ENCODE results near the gene RAB3A. TPM values are rescaled to one million over a fixed set of nuclear protein-coding genes. Genes with fewer than 3 reads are reported as not detected.
A peak's percentile ranks its signal among the peaks of the same experiment; 100 is the strongest.

RAB3A gene
- total RNA-seq, 1 experiment from 2014 or later: 10.6 TPM

DNA sequence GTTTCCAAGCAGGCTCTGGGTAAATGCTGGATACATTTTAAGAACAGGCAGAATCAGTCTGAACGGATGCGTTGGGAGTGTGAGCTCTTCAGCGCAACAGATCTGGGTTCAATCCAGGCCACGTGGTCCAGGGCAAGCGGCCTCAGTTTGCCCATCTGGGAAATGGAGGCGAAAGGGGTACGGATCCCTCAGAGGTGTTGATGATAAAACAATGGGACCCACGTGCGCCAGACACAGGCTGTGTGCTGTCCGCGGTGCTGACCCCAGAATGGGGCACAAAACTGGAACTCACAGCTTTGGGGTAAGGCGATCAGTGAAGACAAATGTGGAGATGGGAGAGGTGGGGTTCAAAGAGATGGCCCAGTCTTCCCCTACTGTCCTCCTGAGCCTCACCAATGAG lies 35.5 kb upstream of the RAB3A start:
- BruUV-seq (replicated peaks): no TSS peak
- ATAC-seq (no peak), DNase-seq (ENCODE audit: low read depth, low spot score) (no peak)
- no peaks in the 10 kb centered on the region for H4K20me1 ChIP-seq (ENCODE audit: insufficient read depth)
- H3K9me2 ChIP-seq (ENCODE audit: insufficient read depth): no peaks in the 10 kb centered on the region
- ChIA-PET CTCF (no interaction called here), RAD21 (ENCODE audit: low non-redundant PET in 1 of 2, low total read pairs in 2 of 2, uncharacterized antibody in 2 of 2, unreplicated experiment in 2 of 2) (no interaction called here), POLR2A (no interaction called here)
- H3K79me2 ChIP-seq (ENCODE audit: insufficient read depth, low read length): no peaks in the 10 kb centered on the region
- H3K9me3 ChIP-seq (ENCODE audit: control insufficient read depth in 1 of 2, insufficient read depth in 1 of 2, low read depth in 1 of 2, low read length in 2 of 2): no peaks in the 10 kb centered on the region
- H3K36me3 ChIP-seq (ENCODE audit: control insufficient read depth in 1 of 2, insufficient read depth in 2 of 2, low read length in 2 of 2): no peaks in the 10 kb centered on the region
- no peak overlapping the region for H3K4me3 ChIP-seq (replicated peaks in 1 of 2; ENCODE audit: low read depth in 1 of 2, low read length in 2 of 2)
- no peak overlapping the region for H3K4me2 ChIP-seq (ENCODE audit: low read length)
- no peak overlapping the region for H3K27ac ChIP-seq (ENCODE audit: low read depth, low read length)
- H3K27me3 ChIP-seq (ENCODE audit: insufficient read depth, low read length): peaks cover 5% of the 10 kb centered on the region; the same call in 1 of the 2 replicates
- no peak overlapping the region for H2AFZ ChIP-seq (ENCODE audit: low read depth, low read length, poor library complexity, severe bottlenecking)
- intact Hi-C loops (cut with micrococcal nuclease): no loop called here
- H3K9ac ChIP-seq (ENCODE audit: low read length): no peak overlapping the region
- TF ChIP-seq SIN3A (IDR thresholded peaks at IDR 0.05; ENCODE audit: low read depth) (0 out of 2 replicates have a peak, but pooled peaks have one; percentile 39), YY1 (IDR thresholded peaks at IDR 0.05; ENCODE audit: extremely low read depth, insufficient replicate concordance, low read depth, low read length) (no peak), CEBPB (IDR thresholded peaks at IDR 0.05; ENCODE audit: low read depth) (no peak)
- TF ChIP-seq, protein P1, sequence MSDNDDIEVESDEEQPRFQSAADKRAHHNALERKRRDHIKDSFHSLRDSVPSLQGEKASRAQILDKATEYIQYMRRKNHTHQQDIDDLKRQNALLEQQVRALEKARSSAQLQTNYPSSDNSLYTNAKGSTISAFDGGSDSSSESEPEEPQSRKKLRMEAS (IDR thresholded peaks at IDR 0.05): peak; percentile 82
- TF ChIP-seq, protein P2, sequence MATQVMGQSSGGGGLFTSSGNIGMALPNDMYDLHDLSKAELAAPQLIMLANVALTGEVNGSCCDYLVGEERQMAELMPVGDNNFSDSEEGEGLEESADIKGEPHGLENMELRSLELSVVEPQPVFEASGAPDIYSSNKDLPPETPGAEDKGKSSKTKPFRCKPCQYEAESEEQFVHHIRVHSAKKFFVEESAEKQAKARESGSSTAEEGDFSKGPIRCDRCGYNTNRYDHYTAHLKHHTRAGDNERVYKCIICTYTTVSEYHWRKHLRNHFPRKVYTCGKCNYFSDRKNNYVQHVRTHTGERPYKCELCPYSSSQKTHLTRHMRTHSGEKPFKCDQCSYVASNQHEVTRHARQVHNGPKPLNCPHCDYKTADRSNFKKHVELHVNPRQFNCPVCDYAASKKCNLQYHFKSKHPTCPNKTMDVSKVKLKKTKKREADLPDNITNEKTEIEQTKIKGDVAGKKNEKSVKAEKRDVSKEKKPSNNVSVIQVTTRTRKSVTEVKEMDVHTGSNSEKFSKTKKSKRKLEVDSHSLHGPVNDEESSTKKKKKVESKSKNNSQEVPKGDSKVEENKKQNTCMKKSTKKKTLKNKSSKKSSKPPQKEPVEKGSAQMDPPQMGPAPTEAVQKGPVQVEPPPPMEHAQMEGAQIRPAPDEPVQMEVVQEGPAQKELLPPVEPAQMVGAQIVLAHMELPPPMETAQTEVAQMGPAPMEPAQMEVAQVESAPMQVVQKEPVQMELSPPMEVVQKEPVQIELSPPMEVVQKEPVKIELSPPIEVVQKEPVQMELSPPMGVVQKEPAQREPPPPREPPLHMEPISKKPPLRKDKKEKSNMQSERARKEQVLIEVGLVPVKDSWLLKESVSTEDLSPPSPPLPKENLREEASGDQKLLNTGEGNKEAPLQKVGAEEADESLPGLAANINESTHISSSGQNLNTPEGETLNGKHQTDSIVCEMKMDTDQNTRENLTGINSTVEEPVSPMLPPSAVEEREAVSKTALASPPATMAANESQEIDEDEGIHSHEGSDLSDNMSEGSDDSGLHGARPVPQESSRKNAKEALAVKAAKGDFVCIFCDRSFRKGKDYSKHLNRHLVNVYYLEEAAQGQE (IDR thresholded peaks at IDR 0.05; ENCODE audit: low read depth): peak; percentile 95
- no peaks in the 10 kb centered on the region for H3K4me1 ChIP-seq (ENCODE audit: control insufficient read depth in 1 of 2, insufficient read depth in 2 of 2, low read length in 2 of 2)

DNA sequence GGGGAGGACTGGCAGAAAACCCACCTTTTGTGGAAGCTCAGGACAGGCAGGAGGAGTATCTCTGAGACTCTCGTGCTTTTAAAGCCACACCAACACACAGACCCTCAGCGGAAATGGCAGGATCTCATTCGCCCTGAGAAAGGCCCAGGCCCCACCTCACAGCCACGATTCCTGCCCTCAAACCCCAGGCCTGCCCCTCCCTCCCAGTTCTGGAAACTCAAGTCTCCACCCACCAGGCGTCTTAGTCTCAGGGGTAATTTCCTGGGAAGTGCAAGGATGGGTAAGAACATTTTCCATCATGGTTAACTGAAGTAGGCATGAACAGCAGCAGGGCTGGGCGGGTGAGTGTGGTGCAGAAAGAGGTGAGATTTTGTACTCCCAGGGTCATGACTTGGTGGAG lies 30.4 kb upstream of the RAB3A start:
- Histone ChIP-seq H2AFZ (ENCODE audit: low read depth, low read length, poor library complexity, severe bottlenecking) (no peak overlapping the region), H3K36me3 (ENCODE audit: control insufficient read depth in 1 of 2, insufficient read depth in 2 of 2, low read length in 2 of 2) (no peaks in the 10 kb centered on the region), H3K27ac (ENCODE audit: low read depth, low read length) (no peak overlapping the region), H3K9me2 (ENCODE audit: insufficient read depth) (no peaks in the 10 kb centered on the region), H4K20me1 (ENCODE audit: insufficient read depth) (no peaks in the 10 kb centered on the region), H3K4me2 (ENCODE audit: low read length) (no peak overlapping the region), H3K4me1 (ENCODE audit: control insufficient read depth in 1 of 2, insufficient read depth in 2 of 2, low read length in 2 of 2) (peaks cover 2 to 16% of the 10 kb centered on the region in 2 experiments; a peak in 2 of 4 replicates), H3K27me3 (ENCODE audit: insufficient read depth, low read length) (peaks cover 5% of the 10 kb centered on the region; the same call in 1 of the 2 replicates), H3K9ac (ENCODE audit: low read length) (no peak overlapping the region), H3K4me3 (replicated peaks in 1 of 2; ENCODE audit: low read depth in 1 of 2, low read length in 2 of 2) (no peak overlapping the region), H3K9me3 (ENCODE audit: control insufficient read depth in 1 of 2, insufficient read depth in 1 of 2, low read depth in 1 of 2, low read length in 2 of 2) (no peaks in the 10 kb centered on the region), H3K79me2 (ENCODE audit: insufficient read depth, low read length) (no peaks in the 10 kb centered on the region)
- POLR2A ChIA-PET: no interaction called here
- intact Hi-C loops (cut with micrococcal nuclease): no loop called here
- RAD21 ChIA-PET (ENCODE audit: low non-redundant PET in 1 of 2, low total read pairs in 2 of 2, uncharacterized antibody in 2 of 2, unreplicated experiment in 2 of 2): no interaction called here
- DNase-seq (ENCODE audit: low read depth, low spot score): no peak
- CTCF ChIA-PET: no interaction called here
- no TSS peak for BruUV-seq (replicated peaks)
- no peak for ATAC-seq
- TF ChIP-seq, protein P3, sequence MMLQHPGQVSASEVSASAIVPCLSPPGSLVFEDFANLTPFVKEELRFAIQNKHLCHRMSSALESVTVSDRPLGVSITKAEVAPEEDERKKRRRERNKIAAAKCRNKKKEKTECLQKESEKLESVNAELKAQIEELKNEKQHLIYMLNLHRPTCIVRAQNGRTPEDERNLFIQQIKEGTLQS (IDR thresholded peaks at IDR 0.05): no peak
- TF ChIP-seq SRF (IDR thresholded peaks at IDR 0.05; ENCODE audit: low read depth) (no peak), SIN3A (IDR thresholded peaks at IDR 0.05; ENCODE audit: low read depth) (no peak), RAD21 (IDR thresholded peaks at IDR 0.05; ENCODE audit: low read depth) (no peak), TCF7L2 (IDR thresholded peaks at IDR 0.05; ENCODE audit: borderline replicate concordance, extremely low read depth, insufficient read depth, insufficient read length) (no peak), ELF1 (IDR thresholded peaks at IDR 0.05; ENCODE audit: borderline replicate concordance, low read depth) (no peak), CBX3 (IDR thresholded peaks at IDR 0.05; ENCODE audit: low read depth) (no peak), EGR1 (IDR thresholded peaks at IDR 0.05; ENCODE audit: low read depth) (no peak), YY1 (IDR thresholded peaks at IDR 0.05; ENCODE audit: extremely low read depth, insufficient replicate concordance, low read depth, low read length) (no peak), POLR2AphosphoS5 (IDR thresholded peaks at IDR 0.05; ENCODE audit: low read depth, low read length) (no peak)
- TF ChIP-seq, protein P1 (IDR thresholded peaks at IDR 0.05): no peak
- TF ChIP-seq, protein P4, sequence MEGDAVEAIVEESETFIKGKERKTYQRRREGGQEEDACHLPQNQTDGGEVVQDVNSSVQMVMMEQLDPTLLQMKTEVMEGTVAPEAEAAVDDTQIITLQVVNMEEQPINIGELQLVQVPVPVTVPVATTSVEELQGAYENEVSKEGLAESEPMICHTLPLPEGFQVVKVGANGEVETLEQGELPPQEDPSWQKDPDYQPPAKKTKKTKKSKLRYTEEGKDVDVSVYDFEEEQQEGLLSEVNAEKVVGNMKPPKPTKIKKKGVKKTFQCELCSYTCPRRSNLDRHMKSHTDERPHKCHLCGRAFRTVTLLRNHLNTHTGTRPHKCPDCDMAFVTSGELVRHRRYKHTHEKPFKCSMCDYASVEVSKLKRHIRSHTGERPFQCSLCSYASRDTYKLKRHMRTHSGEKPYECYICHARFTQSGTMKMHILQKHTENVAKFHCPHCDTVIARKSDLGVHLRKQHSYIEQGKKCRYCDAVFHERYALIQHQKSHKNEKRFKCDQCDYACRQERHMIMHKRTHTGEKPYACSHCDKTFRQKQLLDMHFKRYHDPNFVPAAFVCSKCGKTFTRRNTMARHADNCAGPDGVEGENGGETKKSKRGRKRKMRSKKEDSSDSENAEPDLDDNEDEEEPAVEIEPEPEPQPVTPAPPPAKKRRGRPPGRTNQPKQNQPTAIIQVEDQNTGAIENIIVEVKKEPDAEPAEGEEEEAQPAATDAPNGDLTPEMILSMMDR (IDR thresholded peaks at IDR 0.05 in 2 of 3, conservative IDR thresholded peaks at IDR 0.05 in 1 of 3; ENCODE audit: borderline replicate concordance in 1 of 3, insufficient read depth in 1 of 3, low read depth in 2 of 3, low read length in 2 of 3): no peak
